Panc1 (cell line): ENCODE results near the gene SLC25A13. TPM values are rescaled to one million over a fixed set of nuclear protein-coding genes. Genes with fewer than 3 reads are reported as not detected.

Experiments used
- ATAC-seq: fragments of 200-7000 bp; cut with Tn5 transposase; 2 replicates; pipeline ENCODE4 v1.9.1; 2020; ENCODE audit warnings: mild to moderate bottlenecking, moderate library complexity
- BruUV-seq: library from RNA; stranded (reverse); fragments of 400-500 nt; replicated peaks from 2 replicates; lab custom pipeline; 2021; lab: Mats Ljungman, UMichigan
- CTCF ChIA-PET: fragments of 300-600 bp; sonication (Branson Sonifier 250); formaldehyde crosslinking; loops from one replicate; lab custom pipeline; 2022; ENCODE audit warnings: antibody characterized with exemption; lab: Charles Lee
- POLR2A ChIA-PET: fragments of 300-600 bp; sonication (Branson Sonifier 250); formaldehyde crosslinking; loops from one replicate; lab custom pipeline; 2022; ENCODE audit warnings: antibody characterized with exemption; lab: Charles Lee
- DNase-seq: peaks from one replicate; pipeline ENCODE4 v3.0.0-alpha.2; 2010; ENCODE audit warnings: low read depth, low spot score
- H3K27ac ChIP-seq: 2 replicates; pipeline ENCODE4 v1.5.1; 2011; ENCODE audit warnings: mild to moderate bottlenecking, low read length, inconsistent platforms
- H3K27me3 ChIP-seq: fragments of 200-500 bp; sonication (Bioruptor generic); 2 replicates; pipeline ENCODE4 v1.6.0; 2014; ENCODE audit warnings: low read length, inconsistent platforms; ENCODE audit not compliant: control insufficient read depth, insufficient read depth
- H3K36me3 ChIP-seq: fragments of 200-500 bp; sonication (Bioruptor generic); 2 replicates; pipeline ENCODE4 v1.5.1; 2014; ENCODE audit warnings: inconsistent platforms, mild to moderate bottlenecking, low read length, moderate library complexity; ENCODE audit not compliant: control insufficient read depth, insufficient read depth
- H3K4me1 ChIP-seq: 2 replicates; pipeline ENCODE4 v1.5.1; 2011; ENCODE audit warnings: inconsistent platforms, mild to moderate bottlenecking, low read length, moderate library complexity; ENCODE audit not compliant: control insufficient read depth, insufficient read depth
- H3K4me3 ChIP-seq, 2 experiments: 2 replicates each; pipeline ENCODE4 v1.5.1; 2011 to 2012; ENCODE audit warnings: low read depth in 2 of 2, low read length in 2 of 2, mild to moderate bottlenecking in 2 of 2, inconsistent platforms in 1 of 2, moderate library complexity in 1 of 2
- H3K9me3 ChIP-seq: fragments of 200-500 bp; sonication (Bioruptor generic); 2 replicates; pipeline ENCODE4 v1.5.1; 2014; ENCODE audit warnings: low read depth, mild to moderate bottlenecking, inconsistent platforms, low read length, moderate library complexity; ENCODE audit not compliant: control insufficient read depth, insufficient read depth
- POLR2AphosphoS5 ChIP-seq: IDR thresholded peaks from 2 replicates; pipeline ENCODE4 v1.6.1; 2012; ENCODE audit warnings: mild to moderate bottlenecking, low read depth, low read length, moderate library complexity
- REST ChIP-seq, 2 experiments: IDR thresholded peaks; 2 replicates each; pipeline ENCODE4 v1.6.1; 2011 to 2012; ENCODE audit warnings: low read depth in 2 of 2, control low read depth in 1 of 2, low read length in 1 of 2, mild to moderate bottlenecking in 1 of 2, moderate library complexity in 1 of 2; ENCODE audit not compliant: insufficient read depth in 1 of 2
- SIN3A ChIP-seq: IDR thresholded peaks from 2 replicates; pipeline ENCODE4 v1.6.1; 2012; ENCODE audit warnings: low read depth, mild to moderate bottlenecking, low read length, moderate library complexity, borderline replicate concordance; ENCODE audit not compliant: insufficient read depth
- TCF7L2 ChIP-seq: IDR thresholded peaks from 2 replicates; pipeline ENCODE4 v1.6.1; 2011; ENCODE audit warnings: mild to moderate bottlenecking, low read depth, low read length, inconsistent platforms
- in situ Hi-C: cut with HindIII; loops from 2 replicates; pipeline ENCODE4 v1.10.0; 2016; ENCODE audit warnings: low sequenced_read_pairs, low pct_unique_long_range_greater_than_20kb
- intact Hi-C: fragments of 100-400 bp; cut with micrococcal nuclease; formaldehyde crosslinking; loops from one replicate; pipeline ENCODE4 v1.10.0; 2022; ENCODE audit not compliant: unreplicated experiment
- total RNA-seq: library from RNA; stranded (reverse); gene quantifications from one replicate; pipeline ENCODE4 v1.2.1, GENCODE V29; 2021; ENCODE audit not compliant: unreplicated experiment
- TF ChIP-seq, protein P1 (sequence below): fragments of 450-650 bp; IDR thresholded peaks from 2 replicates; pipeline ENCODE4 v1.5.1; 2017; ENCODE audit warnings: mild to moderate bottlenecking

SLC25A13 gene
- total RNA-seq, 1 experiment from 2014 or later: 69.4 TPM

DNA sequence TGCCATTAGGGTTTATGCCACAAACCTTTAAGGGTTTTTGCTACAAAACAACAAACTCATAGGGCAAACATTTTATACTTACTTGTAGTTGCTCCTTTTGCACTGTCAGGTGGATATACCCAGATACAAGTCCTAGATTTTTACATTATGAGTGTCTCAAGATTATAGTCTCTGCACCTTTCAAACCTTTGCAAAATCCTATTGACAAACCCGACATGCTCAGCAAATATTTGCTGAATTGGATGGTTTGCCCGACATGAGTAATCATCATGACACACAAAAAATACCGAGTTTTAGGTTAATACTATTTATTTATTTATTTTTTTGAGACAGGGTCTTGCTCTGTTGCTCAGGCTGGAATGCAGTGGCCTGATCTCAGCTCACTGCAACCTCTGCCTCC is 117.3 kb downstream of the SLC25A13 start:
- BruUV-seq: no TSS peak
- DNase-seq: no peak
- TF ChIP-seq REST (IDR thresholded peaks at IDR 0.05; ENCODE audit: insufficient read depth in 1 of 2, low read depth in 2 of 2, low read length in 1 of 2): no peak

GRCh38 chr7:96203786-96204185 is 118.1 kb downstream of the SLC25A13 start:
- TF ChIP-seq SIN3A (no peak), POLR2AphosphoS5 (no peak), REST (IDR thresholded peaks at IDR 0.05; ENCODE audit: insufficient read depth in 1 of 2, low read depth in 2 of 2, low read length in 1 of 2) (no peak), TCF7L2 (no peak)
- TF ChIP-seq, protein P1, sequence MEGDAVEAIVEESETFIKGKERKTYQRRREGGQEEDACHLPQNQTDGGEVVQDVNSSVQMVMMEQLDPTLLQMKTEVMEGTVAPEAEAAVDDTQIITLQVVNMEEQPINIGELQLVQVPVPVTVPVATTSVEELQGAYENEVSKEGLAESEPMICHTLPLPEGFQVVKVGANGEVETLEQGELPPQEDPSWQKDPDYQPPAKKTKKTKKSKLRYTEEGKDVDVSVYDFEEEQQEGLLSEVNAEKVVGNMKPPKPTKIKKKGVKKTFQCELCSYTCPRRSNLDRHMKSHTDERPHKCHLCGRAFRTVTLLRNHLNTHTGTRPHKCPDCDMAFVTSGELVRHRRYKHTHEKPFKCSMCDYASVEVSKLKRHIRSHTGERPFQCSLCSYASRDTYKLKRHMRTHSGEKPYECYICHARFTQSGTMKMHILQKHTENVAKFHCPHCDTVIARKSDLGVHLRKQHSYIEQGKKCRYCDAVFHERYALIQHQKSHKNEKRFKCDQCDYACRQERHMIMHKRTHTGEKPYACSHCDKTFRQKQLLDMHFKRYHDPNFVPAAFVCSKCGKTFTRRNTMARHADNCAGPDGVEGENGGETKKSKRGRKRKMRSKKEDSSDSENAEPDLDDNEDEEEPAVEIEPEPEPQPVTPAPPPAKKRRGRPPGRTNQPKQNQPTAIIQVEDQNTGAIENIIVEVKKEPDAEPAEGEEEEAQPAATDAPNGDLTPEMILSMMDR: no peak
- POLR2A ChIA-PET: no interaction called here
- Histone ChIP-seq H3K27me3 (no peaks in the 10 kb centered on the region), H3K4me1 (no peaks in the 10 kb centered on the region), H3K4me3 (no peak overlapping the region), H3K27ac (no peak overlapping the region), H3K36me3 (no peaks in the 10 kb centered on the region; the same call in 1 of the 2 replicates), H3K9me3 (no peaks in the 10 kb centered on the region)
- in situ Hi-C loops (no loop called here), intact Hi-C loops (no loop called here)
- DNase-seq: no peak
- no peak for ATAC-seq
- CTCF ChIA-PET: no interaction called here
- BruUV-seq: no TSS peak

More for the DNA sequence above, 117.3 kb downstream of the SLC25A13 start:
- in situ Hi-C loops: no loop called here
- Histone ChIP-seq H3K4me1 (no peaks in the 10 kb centered on the region), H3K36me3 (no peaks in the 10 kb centered on the region; the same call in 1 of the 2 replicates), H3K9me3 (no peaks in the 10 kb centered on the region), H3K4me3 (no peak overlapping the region), H3K27me3 (no peaks in the 10 kb centered on the region), H3K27ac (no peak overlapping the region)
- intact Hi-C loops: no loop called here
- no peak for ATAC-seq
- CTCF ChIA-PET: no interaction called here
- POLR2A ChIA-PET: no interaction called here
